ENCODE data around the gene CD58.
"Not testable (repeated sequence)": the region's sequence is repeated elsewhere in the genome, so short reads cannot be mapped to it uniquely, and the experiment has no call there.

The CD58 gene

DNA sequence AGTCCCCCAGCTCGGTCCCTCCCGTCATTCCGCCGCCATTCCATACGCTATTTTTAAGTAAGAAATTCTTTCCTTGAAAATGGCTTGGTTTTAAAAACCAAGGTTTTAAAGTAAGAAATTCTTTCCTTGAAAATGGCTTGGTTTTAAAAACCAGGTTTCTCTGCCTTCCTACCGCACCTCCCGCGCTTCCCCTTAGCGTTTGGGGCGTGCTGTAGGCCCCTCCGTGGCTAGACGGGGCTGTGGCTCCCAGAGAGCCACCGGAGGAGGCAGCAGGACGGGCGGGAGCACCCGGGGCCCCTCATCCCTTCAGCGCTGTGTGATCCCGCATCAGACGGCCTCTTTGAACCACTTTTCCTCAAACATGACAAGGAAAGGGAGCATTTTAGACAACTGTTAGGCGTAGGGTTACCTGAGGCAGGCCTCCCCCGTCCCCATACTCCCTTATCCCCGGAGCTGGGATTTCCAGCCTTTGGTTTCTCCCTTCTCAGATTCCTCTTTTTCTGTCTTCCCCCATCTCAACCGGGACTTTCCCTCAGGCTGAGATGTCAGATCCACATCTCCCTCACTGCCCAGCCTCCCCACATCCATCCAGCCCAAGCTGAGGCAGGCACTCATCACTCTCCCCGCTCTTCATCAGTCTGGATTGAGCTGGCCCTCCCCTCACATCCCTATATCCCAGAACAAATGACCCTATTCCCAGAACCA, 541 bp upstream of the CD58 start:
- no peak for DNase-seq (ENCODE audit: low read depth in 2 of 2, low spot score in 1 of 2)

- peak in 1 of 2 donors; percentile 25 for DNase-seq (ENCODE audit: low read depth in 2 of 2, low spot score in 1 of 2)
Measured at GRCh38 chr1:116569776-116570357, 959 bp downstream of the CD58 start.

DNA sequence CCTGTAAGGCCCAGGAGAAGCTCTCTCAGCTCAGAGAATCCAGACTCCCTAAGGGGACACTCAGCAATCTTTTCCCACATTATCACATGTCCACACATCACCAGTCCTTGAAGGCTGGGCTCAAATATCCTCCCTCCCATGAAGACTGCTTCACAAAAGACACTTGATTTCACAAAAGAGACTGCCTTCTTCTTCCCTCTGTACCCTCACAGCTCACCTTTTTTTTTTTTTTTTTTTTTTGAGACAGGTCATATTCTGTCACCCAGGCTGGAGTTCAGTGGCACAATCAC, 1.5 kb downstream of the CD58 start:
- DNase-seq (ENCODE audit: low read depth in 2 of 2, low spot score in 1 of 2): no peak

DNA sequence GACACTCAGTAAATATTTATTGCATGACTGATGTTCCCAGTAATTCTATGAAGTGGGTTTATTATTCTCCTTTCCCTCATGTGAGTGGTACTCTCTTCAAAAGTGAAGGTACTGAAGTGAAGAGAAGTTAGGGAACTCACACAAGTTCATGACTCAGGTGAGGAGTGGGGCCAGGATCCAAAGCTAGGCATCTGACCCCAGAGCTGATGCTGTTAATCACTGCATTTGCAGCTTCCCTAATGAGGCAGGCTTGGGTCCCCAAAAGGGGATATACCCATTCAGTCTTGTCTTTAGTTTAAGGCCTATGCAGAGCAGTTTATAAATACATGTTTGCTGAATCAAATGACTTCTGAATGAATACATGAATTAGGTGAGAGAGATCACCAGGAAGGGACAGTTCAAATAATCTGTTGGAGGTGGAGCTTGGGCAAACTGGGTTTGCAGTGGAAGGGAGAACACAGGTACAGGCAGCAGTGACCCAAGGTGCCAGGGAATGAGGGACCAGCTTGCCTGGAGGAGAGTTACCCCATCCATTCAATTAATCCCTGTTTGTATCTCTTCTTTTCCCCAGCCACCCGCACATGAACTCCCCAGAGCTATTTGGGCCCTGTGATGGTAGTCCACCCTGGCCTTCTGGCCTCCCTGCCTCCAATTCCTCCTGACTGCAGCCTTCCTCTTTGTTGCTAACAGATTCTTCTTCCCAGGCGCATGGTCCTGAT, 2.0 kb downstream of the CD58 start:
- no peak for DNase-seq (ENCODE audit: low read depth in 2 of 2, low spot score in 1 of 2)

- no peak for DNase-seq (ENCODE audit: low read depth in 2 of 2, low spot score in 1 of 2)
Measured at GRCh38 chr1:116567790-116568661, 2.8 kb downstream of the CD58 start.

GRCh38 chr1:116565222-116565621, 5.6 kb downstream of the CD58 start:
- DNase-seq (ENCODE audit: low read depth in 2 of 2, low spot score in 1 of 2): no peak

DNA sequence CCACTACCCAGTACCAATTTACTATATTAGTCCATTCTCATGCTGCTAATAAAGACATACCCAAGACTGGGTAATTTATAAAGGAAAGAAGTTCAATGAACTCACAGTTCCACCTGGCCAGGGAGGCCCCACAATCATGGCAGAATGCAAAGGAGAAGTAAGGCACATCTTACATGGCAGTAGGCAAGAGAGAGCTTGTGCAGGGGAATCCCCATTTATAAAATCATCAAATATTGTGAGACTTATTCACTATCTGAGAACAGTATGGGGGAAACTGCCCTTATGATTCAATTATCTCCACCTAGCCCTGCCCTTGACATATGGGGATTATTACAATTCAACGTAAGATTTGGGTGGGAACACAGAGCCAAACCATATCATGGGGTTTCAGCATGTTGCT, 6.4 kb downstream of the CD58 start:
- DNase-seq (ENCODE audit: low read depth in 2 of 2, low spot score in 1 of 2): no peak

- not testable (repeated sequence) for DNase-seq (ENCODE audit: low read depth in 2 of 2, low spot score in 1 of 2)
Measured at GRCh38 chr1:116562465-116562864, 8.4 kb downstream of the CD58 start.

- DNase-seq (ENCODE audit: low read depth in 2 of 2, low spot score in 1 of 2): no peak
Measured at GRCh38 chr1:116561563-116561962, 9.3 kb downstream of the CD58 start.

GRCh38 chr1:116560704-116561490, 9.9 kb downstream of the CD58 start:
- no peak for DNase-seq (ENCODE audit: low read depth in 2 of 2, low spot score in 1 of 2)

DNA sequence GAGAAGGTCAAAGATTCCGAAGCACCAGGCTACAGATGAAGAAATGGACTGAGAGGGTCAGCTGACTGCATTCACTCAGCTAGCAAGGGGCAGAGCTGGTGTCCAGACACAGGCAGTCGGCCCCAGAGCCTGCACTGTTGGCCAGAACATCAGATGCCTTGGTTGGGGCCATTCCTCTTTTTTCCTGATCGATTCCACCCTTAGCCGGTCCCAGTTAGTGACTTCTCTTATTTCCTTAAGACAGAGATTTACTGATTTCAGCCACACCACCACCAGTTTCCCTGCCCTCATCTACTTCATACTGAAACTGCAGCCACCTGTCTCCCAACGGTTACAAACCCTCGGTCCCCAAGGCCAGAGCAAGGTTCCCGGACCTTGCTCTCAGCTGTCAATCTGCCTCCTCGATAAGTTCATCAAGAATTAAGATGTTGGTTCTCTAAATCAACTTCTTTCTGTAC, 11.5 kb downstream of the CD58 start:
- DNase-seq (ENCODE audit: low read depth in 2 of 2, low spot score in 1 of 2): no peak

DNA sequence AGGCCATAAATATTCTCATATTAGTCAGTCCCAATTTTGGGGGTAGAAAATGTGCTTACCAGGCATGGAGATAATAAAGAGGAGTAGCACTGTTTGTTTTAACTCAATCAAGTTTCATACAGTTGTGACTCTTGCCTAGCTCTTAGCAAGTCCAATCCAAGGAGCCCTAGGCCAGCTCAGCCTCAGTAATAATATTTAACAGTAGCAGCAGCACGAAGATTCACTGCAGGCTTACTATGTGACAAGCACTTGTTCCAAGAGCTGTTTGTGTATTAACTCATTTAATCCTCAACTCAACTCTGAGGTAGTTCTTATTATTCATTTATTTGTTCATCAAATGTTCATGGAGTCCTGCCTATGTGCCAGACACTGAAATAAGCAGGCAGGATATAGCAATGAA, 12.3 kb downstream of the CD58 start:
- no peak for DNase-seq (ENCODE audit: low read depth in 2 of 2, low spot score in 1 of 2)

- no peak for DNase-seq (ENCODE audit: low read depth in 2 of 2, low spot score in 1 of 2)
Measured at GRCh38 chr1:116558140-116558549, 12.7 kb downstream of the CD58 start.

DNA sequence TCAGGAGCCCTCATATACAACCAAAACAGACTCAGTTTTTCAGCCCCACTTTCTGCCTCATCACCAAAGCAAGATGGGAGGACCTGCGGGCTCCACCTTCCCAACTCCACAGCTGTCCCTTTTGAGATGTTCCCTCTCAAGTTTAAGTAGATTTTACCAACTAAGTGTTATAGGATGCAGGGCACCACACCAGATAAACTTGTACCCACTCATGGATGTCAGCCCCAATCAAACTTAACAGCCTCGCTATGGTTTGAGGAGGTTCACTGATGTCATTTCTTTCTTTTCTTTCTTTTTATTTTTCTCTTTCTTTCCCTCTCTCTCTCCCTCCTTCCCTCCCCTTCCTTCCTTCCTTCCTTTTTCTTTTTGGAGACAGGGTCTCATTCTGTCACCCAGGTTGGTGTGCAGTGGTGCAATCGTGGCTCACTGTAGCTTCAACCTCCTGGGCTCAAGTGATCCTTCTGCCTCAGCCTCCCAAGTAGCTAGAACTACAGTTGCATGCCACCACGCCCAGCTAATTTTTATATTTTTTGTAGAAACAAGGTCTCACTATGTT, 13.4 kb downstream of the CD58 start:
- DNase-seq (ENCODE audit: low read depth in 2 of 2, low spot score in 1 of 2): no peak

DNA sequence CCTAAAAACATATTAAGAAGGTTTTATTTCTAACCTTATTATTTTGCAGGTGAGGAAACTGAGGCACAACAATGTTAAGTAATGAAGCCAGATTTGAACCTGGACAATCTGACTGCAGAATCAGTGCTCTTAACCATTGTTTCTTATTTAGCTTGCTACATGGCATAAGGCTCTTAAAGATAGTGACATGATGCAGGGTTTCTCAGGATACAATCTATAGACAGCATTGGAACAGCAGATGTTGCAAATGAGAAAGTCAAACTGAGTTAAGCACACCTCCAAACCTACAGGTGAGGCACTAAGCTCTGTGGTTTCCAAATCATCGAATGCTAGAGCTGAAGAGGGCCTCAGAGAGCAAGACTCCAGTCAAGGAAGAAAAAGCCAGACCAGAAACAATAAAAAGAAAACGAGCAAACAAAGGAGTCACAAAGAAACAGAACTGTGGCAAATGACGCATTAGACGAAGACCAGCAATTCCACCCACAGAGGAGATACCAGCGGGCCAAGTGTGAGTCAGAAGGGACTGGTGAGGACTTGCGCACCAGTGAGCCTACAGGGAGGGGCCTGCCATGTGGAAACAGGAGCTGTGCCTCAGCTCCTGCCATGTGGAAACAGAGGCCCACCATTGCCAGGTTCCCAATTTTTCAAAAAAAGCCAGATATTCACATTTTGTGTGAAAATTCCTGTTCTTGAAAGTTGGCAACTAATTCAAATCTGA, 14.4 kb downstream of the CD58 start:
- peak; percentile 28 to 51 for DNase-seq (ENCODE audit: low read depth in 2 of 2, low spot score in 1 of 2)

- no peak for DNase-seq (ENCODE audit: low read depth in 2 of 2, low spot score in 1 of 2)
Measured at GRCh38 chr1:116554924-116555323, 15.9 kb downstream of the CD58 start.

DNA sequence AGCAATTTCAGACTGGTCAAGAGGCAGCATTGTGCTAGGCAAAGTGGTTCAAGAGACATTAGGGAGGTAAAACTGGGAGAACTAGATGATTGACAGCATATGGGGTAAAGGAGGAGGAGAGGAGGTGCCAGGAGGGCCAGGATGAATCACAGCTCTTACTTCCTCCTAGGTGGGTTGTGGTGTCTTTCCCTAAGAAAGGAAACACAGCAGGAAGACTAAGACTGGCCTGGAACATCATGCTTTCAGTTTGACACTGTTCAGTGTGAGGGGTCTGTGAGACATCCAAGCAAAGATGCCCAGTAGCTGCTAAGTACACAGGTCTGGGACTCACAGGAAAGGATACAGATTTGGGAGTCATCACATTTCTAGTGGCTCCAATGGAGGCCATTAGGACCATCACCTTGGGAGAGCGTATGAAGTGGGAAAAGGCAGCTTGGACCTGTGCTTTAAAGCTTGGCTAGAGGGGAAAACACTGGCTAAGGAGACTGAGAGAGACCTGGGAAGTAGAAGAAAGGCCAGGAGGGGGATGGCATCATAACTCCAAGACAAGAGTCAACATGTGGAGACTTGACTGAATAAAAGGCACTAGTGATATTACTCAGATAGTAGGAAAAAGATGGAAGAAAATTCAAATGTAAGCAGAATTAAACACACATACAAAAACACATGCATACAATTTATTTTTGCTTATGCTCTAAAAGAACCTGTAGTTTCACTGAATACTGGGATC, 17.3 kb downstream of the CD58 start:
- no peak for DNase-seq (ENCODE audit: low read depth in 2 of 2, low spot score in 1 of 2)

- no peak for DNase-seq (ENCODE audit: low read depth in 2 of 2, low spot score in 1 of 2)
Measured at GRCh38 chr1:116546354-116546977, 24.4 kb downstream of the CD58 start.

DNA sequence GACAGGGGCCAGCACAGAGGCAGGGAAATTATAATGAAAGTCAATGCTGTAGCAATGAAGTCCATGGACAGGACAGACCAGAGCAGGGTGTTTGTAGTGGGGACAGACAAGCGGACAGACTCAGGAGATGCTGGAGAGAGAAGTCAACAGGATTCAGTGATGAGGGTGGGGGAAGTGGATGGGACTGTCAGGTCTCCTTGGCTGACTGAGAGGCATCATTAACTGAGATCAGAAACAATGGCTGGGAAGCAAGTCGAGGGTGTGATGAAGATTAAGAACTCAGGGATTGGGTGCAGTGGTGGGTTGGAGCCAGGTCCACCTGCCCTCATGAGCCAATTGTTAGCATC, 25.5 kb downstream of the CD58 start:
- DNase-seq (ENCODE audit: low read depth in 2 of 2, low spot score in 1 of 2): no peak
